ENCODE results near the gene LRRC25.

DNA sequence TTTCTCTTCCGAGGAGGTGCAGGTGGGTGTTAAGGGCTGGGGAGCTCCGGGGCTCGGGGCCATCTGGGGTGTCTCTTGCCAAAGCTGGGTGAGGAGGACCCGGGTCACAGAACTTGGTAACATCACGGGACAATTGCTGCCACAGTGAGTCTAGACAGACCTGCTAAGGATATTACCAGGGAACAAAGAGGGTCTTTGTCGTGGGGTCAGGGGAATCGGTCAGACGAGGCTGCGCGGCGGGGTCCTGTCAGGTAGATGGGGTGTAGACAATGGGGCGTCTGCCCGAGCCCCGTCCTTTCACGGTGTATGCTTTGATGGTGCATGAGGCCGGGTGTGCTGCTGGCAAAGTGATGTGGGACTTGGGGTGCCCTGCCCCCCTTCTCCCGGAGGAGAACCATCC lies 49.3 kb downstream of the LRRC25 start:
- TF ChIP-seq, protein P1, sequence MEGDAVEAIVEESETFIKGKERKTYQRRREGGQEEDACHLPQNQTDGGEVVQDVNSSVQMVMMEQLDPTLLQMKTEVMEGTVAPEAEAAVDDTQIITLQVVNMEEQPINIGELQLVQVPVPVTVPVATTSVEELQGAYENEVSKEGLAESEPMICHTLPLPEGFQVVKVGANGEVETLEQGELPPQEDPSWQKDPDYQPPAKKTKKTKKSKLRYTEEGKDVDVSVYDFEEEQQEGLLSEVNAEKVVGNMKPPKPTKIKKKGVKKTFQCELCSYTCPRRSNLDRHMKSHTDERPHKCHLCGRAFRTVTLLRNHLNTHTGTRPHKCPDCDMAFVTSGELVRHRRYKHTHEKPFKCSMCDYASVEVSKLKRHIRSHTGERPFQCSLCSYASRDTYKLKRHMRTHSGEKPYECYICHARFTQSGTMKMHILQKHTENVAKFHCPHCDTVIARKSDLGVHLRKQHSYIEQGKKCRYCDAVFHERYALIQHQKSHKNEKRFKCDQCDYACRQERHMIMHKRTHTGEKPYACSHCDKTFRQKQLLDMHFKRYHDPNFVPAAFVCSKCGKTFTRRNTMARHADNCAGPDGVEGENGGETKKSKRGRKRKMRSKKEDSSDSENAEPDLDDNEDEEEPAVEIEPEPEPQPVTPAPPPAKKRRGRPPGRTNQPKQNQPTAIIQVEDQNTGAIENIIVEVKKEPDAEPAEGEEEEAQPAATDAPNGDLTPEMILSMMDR (IDR thresholded peaks at IDR 0.05): no peak
- TF ChIP-seq POLR2A (IDR thresholded peaks at IDR 0.05): no peak
- no peak for TF ChIP-seq POLR2AphosphoS5 (IDR thresholded peaks at IDR 0.05)
